ENCODE measurements around the gene MARCHF2.

MARCHF2 gene

GRCh38 chr19:8459520-8460270, 46.6 kb downstream of the MARCHF2 start:
- peaks cover 40% of the 10 kb centered on the region for H3K4me1 ChIP-seq (ENCODE audit: control insufficient read depth, insufficient read depth, low read length)
- no peaks in the 10 kb centered on the region for H3K9me3 ChIP-seq (ENCODE audit: control insufficient read depth, low read length)
- H3K36me3 ChIP-seq (ENCODE audit: control insufficient read depth, insufficient read depth, low read length, severe bottlenecking) = peaks cover 39% of the 10 kb centered on the region
- peak; percentile 66 for DNase-seq (ENCODE audit: low read depth)
- H3K27me3 ChIP-seq (replicated peaks; ENCODE audit: control insufficient read depth, insufficient read depth, low read length) = no peaks in the 10 kb centered on the region
- H3K4me3 ChIP-seq (ENCODE audit: low read length) = peak overlapping the region; percentile 54
- H3K9ac ChIP-seq (ENCODE audit: low read length) = peak overlapping the region; percentile 46

GRCh38 chr19:8460516-8461298, 47.6 kb downstream of the MARCHF2 start:
- H3K4me3 ChIP-seq (ENCODE audit: low read length) = peak overlapping the region; percentile 54
- H3K9ac ChIP-seq (ENCODE audit: low read length) = peak overlapping the region; percentile 36
- peak; percentile 18 for DNase-seq (ENCODE audit: low read depth)
- no peaks in the 10 kb centered on the region for H3K9me3 ChIP-seq (ENCODE audit: control insufficient read depth, low read length)
- peaks cover 45% of the 10 kb centered on the region for H3K36me3 ChIP-seq (ENCODE audit: control insufficient read depth, insufficient read depth, low read length, severe bottlenecking)
- peaks cover 40% of the 10 kb centered on the region for H3K4me1 ChIP-seq (ENCODE audit: control insufficient read depth, insufficient read depth, low read length)
- H3K27me3 ChIP-seq (replicated peaks; ENCODE audit: control insufficient read depth, insufficient read depth, low read length) = no peaks in the 10 kb centered on the region

DNA sequence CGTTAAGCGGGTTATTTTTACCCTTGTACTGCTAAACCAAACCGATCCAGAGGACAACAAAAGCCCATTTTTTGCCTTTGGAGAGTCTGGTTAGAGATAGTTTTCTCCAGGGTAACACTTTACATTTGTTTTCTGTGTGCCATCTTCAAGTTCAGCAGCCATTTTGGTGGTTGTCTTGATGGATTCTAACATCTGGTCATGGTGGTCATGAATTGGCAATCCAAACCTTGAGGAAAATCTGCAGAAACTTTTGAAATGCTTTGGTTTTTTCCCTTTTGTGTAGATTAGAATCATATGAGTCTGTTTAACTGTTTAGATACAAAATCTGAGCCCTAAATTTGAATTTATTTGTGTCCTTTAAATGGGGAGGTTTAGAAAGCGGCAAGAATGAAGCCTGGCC, 48.3 kb downstream of the MARCHF2 start:
- DNase-seq (ENCODE audit: low read depth) = no peak
- H3K27me3 ChIP-seq (replicated peaks; ENCODE audit: control insufficient read depth, insufficient read depth, low read length) = no peaks in the 10 kb centered on the region
- H3K4me1 ChIP-seq (ENCODE audit: control insufficient read depth, insufficient read depth, low read length) = peaks cover 40% of the 10 kb centered on the region
- no peak overlapping the region for H3K9ac ChIP-seq (ENCODE audit: low read length)
- no peaks in the 10 kb centered on the region for H3K9me3 ChIP-seq (ENCODE audit: control insufficient read depth, low read length)
- H3K36me3 ChIP-seq (ENCODE audit: control insufficient read depth, insufficient read depth, low read length, severe bottlenecking) = peaks cover 45% of the 10 kb centered on the region
- peak overlapping the region; percentile 54 for H3K4me3 ChIP-seq (ENCODE audit: low read length)

GRCh38 chr19:8461891-8462290, 48.8 kb downstream of the MARCHF2 start:
- no peaks in the 10 kb centered on the region for H3K9me3 ChIP-seq (ENCODE audit: control insufficient read depth, low read length)
- no peaks in the 10 kb centered on the region for H3K27me3 ChIP-seq (replicated peaks; ENCODE audit: control insufficient read depth, insufficient read depth, low read length)
- peaks cover 37% of the 10 kb centered on the region for H3K4me1 ChIP-seq (ENCODE audit: control insufficient read depth, insufficient read depth, low read length)
- no peak overlapping the region for H3K4me3 ChIP-seq (ENCODE audit: low read length)
- H3K36me3 ChIP-seq (ENCODE audit: control insufficient read depth, insufficient read depth, low read length, severe bottlenecking) = peaks cover 44% of the 10 kb centered on the region
- H3K9ac ChIP-seq (ENCODE audit: low read length) = no peak overlapping the region
- DNase-seq (ENCODE audit: low read depth) = no peak

DNA sequence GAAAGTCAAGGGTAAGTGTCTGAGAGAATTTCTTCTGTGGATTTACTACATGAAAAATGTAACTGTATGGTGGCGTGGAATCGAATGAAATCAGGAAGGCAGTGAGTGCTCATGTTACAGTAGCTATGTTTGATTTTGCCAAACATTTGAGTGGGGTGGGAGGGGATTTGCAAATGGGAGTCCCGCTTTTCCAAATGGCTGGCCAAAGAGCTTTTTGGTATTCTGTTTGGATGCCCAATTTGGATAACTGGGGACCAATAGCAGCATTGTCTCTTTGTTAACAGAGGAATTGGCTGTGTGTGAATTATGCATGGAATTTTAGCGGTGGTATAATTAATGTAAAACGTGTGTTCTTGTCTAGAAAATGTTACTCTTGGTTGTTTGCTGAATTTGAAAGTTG, 49.5 kb downstream of the MARCHF2 start:
- Histone ChIP-seq H3K9ac (ENCODE audit: low read length) (no peak overlapping the region), H3K36me3 (ENCODE audit: control insufficient read depth, insufficient read depth, low read length, severe bottlenecking) (peaks cover 44% of the 10 kb centered on the region), H3K27me3 (replicated peaks; ENCODE audit: control insufficient read depth, insufficient read depth, low read length) (no peaks in the 10 kb centered on the region), H3K9me3 (ENCODE audit: control insufficient read depth, low read length) (no peaks in the 10 kb centered on the region), H3K4me1 (ENCODE audit: control insufficient read depth, insufficient read depth, low read length) (peaks cover 36% of the 10 kb centered on the region), H3K4me3 (ENCODE audit: low read length) (no peak overlapping the region)
- DNase-seq (ENCODE audit: low read depth) = no peak

- H3K9me3 ChIP-seq (ENCODE audit: control insufficient read depth, low read length) = no peaks in the 10 kb centered on the region
- no peak overlapping the region for H3K9ac ChIP-seq (ENCODE audit: low read length)
- H3K27me3 ChIP-seq (replicated peaks; ENCODE audit: control insufficient read depth, insufficient read depth, low read length) = no peaks in the 10 kb centered on the region
- peaks cover 49% of the 10 kb centered on the region for H3K36me3 ChIP-seq (ENCODE audit: control insufficient read depth, insufficient read depth, low read length, severe bottlenecking)
- peaks cover 28% of the 10 kb centered on the region for H3K4me1 ChIP-seq (ENCODE audit: control insufficient read depth, insufficient read depth, low read length)
- no peak overlapping the region for H3K4me3 ChIP-seq (ENCODE audit: low read length)
- no peak for DNase-seq (ENCODE audit: low read depth)
Observed at GRCh38 chr19:8463365-8463764, 50.3 kb downstream of the MARCHF2 start.

DNA sequence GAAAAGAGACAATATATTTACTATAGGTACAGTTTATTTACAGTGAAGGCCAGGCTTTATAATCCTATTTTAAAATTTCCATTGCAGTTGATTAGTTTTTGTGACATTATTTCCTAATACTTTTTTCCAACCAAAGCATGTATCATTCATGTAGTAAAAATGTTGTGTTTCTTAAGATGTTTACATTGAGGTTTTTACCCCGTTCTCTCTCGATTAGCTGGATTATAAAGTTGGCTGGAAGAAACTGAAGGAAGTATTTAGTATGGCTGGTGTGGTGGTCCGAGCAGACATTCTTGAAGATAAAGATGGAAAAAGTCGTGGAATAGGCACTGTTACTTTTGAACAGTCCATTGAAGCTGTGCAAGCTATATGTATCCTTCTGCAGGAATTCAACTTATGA, 52.9 kb downstream of the MARCHF2 start:
- Histone ChIP-seq H3K36me3 (ENCODE audit: control insufficient read depth, insufficient read depth, low read length, severe bottlenecking) (peaks cover 76% of the 10 kb centered on the region), H3K27me3 (replicated peaks; ENCODE audit: control insufficient read depth, insufficient read depth, low read length) (no peaks in the 10 kb centered on the region), H3K4me1 (ENCODE audit: control insufficient read depth, insufficient read depth, low read length) (peaks cover 6% of the 10 kb centered on the region), H3K9ac (ENCODE audit: low read length) (no peak overlapping the region), H3K9me3 (ENCODE audit: control insufficient read depth, low read length) (no peaks in the 10 kb centered on the region), H3K4me3 (ENCODE audit: low read length) (no peak overlapping the region)
- DNase-seq (ENCODE audit: low read depth) = peak; percentile 76

GRCh38 chr19:8468124-8468523, 55.0 kb downstream of the MARCHF2 start:
- Histone ChIP-seq H3K9me3 (ENCODE audit: control insufficient read depth, low read length) (no peaks in the 10 kb centered on the region), H3K36me3 (ENCODE audit: control insufficient read depth, insufficient read depth, low read length, severe bottlenecking) (peaks cover 97% of the 10 kb centered on the region), H3K4me1 (ENCODE audit: control insufficient read depth, insufficient read depth, low read length) (no peaks in the 10 kb centered on the region), H3K4me3 (ENCODE audit: low read length) (no peak overlapping the region), H3K9ac (ENCODE audit: low read length) (no peak overlapping the region), H3K27me3 (replicated peaks; ENCODE audit: control insufficient read depth, insufficient read depth, low read length) (no peaks in the 10 kb centered on the region)
- DNase-seq (ENCODE audit: low read depth) = no peak

GRCh38 chr19:8468761-8469373, 55.8 kb downstream of the MARCHF2 start:
- Histone ChIP-seq H3K4me3 (ENCODE audit: low read length) (no peak overlapping the region), H3K9me3 (ENCODE audit: control insufficient read depth, low read length) (no peaks in the 10 kb centered on the region), H3K9ac (ENCODE audit: low read length) (no peak overlapping the region), H3K27me3 (replicated peaks; ENCODE audit: control insufficient read depth, insufficient read depth, low read length) (no peaks in the 10 kb centered on the region), H3K4me1 (ENCODE audit: control insufficient read depth, insufficient read depth, low read length) (no peaks in the 10 kb centered on the region), H3K36me3 (ENCODE audit: control insufficient read depth, insufficient read depth, low read length, severe bottlenecking) (peaks cover 98% of the 10 kb centered on the region)
- DNase-seq (ENCODE audit: low read depth) = peak; percentile 61

DNA sequence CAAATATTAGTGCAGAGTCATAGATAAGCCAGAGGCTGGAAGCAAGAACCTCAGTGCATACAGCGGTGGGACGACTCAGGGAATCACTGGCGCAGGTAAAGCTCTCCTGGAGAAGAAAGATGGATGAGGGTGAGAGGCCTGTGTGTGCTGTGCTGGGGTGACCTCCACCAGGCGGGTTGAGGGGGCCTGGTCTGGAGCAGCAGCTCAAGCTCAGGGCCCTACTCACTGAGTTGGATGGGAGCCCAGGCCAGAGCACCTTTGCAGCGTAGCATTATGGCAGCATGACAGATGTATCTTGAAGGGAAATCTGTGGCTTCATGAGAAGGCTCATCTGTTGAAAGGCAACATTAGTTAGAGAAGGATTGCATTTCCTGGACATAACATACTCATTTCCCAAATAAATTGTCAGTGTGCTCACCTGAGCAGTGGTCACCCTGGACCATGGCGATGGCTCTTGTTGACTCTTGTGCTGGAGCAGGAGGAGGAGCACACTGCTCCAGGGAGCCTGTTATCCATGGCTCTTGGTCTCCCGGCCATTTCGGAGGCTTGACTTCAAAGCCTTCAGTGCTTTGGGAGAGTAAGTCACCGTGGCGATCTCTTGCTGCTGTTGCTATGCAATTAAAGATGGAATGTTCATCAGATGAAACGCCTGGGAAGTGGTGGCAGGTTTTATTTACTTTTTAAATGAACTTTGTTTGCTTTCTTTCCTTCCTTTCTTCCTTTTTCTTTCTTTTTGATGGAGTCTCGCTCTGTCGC, 56.7 kb downstream of the MARCHF2 start:
- Histone ChIP-seq H3K9me3 (ENCODE audit: control insufficient read depth, low read length) (no peaks in the 10 kb centered on the region), H3K27me3 (replicated peaks; ENCODE audit: control insufficient read depth, insufficient read depth, low read length) (no peaks in the 10 kb centered on the region), H3K9ac (ENCODE audit: low read length) (no peak overlapping the region), H3K4me1 (ENCODE audit: control insufficient read depth, insufficient read depth, low read length) (no peaks in the 10 kb centered on the region), H3K36me3 (ENCODE audit: control insufficient read depth, insufficient read depth, low read length, severe bottlenecking) (peaks cover 97% of the 10 kb centered on the region), H3K4me3 (ENCODE audit: low read length) (no peak overlapping the region)
- DNase-seq (ENCODE audit: low read depth) = no peak
